Stomach (tissue), 9 donors: ENCODE measurements around the gene MATN4. TPM values are rescaled to one million over a fixed set of nuclear protein-coding genes. Genes with fewer than 3 reads are reported as not detected.

Experiments
- DNase-seq, 2 donors: peaks; one replicate each; pipeline versions ENCODE4 v3.0.0 to v3.0.0-alpha.2; 2013 to 2019
- H3K27ac ChIP-seq, 5 donors: fragments of 200-600 bp in 4 of 5; sonication (generic) in 4 of 5; one replicate each; pipeline ENCODE4 v1.5.1; 2013 to 2019; ENCODE audit warnings: mild to moderate bottlenecking in 1 of 5, moderate library complexity in 1 of 5
- H3K27me3 ChIP-seq, 3 donors: fragments of 200-600 bp; sonication (generic); one replicate each; pipeline ENCODE4 v1.5.1; 2017 to 2019; ENCODE audit warnings: mixed run types in 1 of 3
- H3K36me3 ChIP-seq, 4 donors: fragments of 200-600 bp; sonication (generic); 1 replicate in 3 of 4; 2 replicates in 1 of 4; pipeline ENCODE4 v1.5.1; 2016 to 2019
- H3K4me1 ChIP-seq, 4 donors: fragments of 200-600 bp; sonication (generic); one replicate each; pipeline ENCODE4 v1.5.1; 2016 to 2019
- H3K4me3 ChIP-seq, 4 donors: fragments of 200-600 bp; sonication (generic) in 3 of 4; one replicate each; pipeline ENCODE4 v1.5.1; 2016 to 2019; ENCODE audit warnings: mild to moderate bottlenecking in 1 of 4
- H3K9me3 ChIP-seq, 4 donors: fragments of 200-600 bp; sonication (generic); one replicate each; pipeline ENCODE4 v1.5.1; 2016 to 2019
- EP300 ChIP-seq: sonication (generic); formaldehyde crosslinking; IDR thresholded peaks from one replicate; pipeline ENCODE4 v1.6.1; 2017; ENCODE audit warnings: antibody characterized with exemption
- POLR2A ChIP-seq, 4 donors: fragments of 450-650 bp; IDR thresholded peaks; one replicate each; pipeline ENCODE4 v1.6.1; 2016; ENCODE audit warnings: antibody characterized with exemption in 4 of 4, control low read depth in 2 of 4, mild to moderate bottlenecking in 1 of 4, moderate library complexity in 1 of 4
- POLR2AphosphoS5 ChIP-seq, 3 donors: sonication (generic); formaldehyde crosslinking; IDR thresholded peaks; one replicate each; pipeline ENCODE4 v1.6.1; 2016; ENCODE audit warnings: antibody characterized with exemption in 3 of 3
- WGBS, 5 donors: extraction: QIAGEN DNeasy Blood & Tissue Kit in 3 of 5; methylation state at CpG; one replicate each; pipeline versions ENCODE4 v1.1.5 to v1.1.7; 2013 to 2018; 5-methylcytosine and 5-hydroxymethylcytosine counted together
- intact Hi-C: fragments of 100-400 bp; cut with DNase I; formaldehyde crosslinking; loops from one replicate; pipeline ENCODE4 v1.15.1; 2023; ENCODE audit warnings: low total_unique reads
- polyA plus RNA-seq, 3 donors: library from polyadenylated mRNA; stranded (reverse); fragments of 200-250 nt; gene quantifications; one replicate each; pipeline ENCODE4 v1.2.3, GENCODE V29; 2013
- total RNA-seq, 5 donors: library from RNA; depleted of rRNA; stranded (reverse); fragments of >200 nt; gene quantifications; one replicate each; pipeline versions ENCODE4 v1.1.0 to v1.2.3, GENCODE V29; 2014 to 2016
- TF ChIP-seq, protein P1 (sequence below), 7 experiments: fragments of 450-650 bp in 4 of 7; fragments of 200-600 bp in 3 of 7; sonication (generic) in 3 of 7; IDR thresholded peaks; one replicate each; pipeline ENCODE4 v1.5.1; 2016 to 2019; ENCODE audit warnings: antibody characterized with exemption in 7 of 7, control low read depth in 2 of 7, mild to moderate bottlenecking in 1 of 7
- donor health status: healthy with polysubstance abuse.
- donor health status: Bipolar disorder and iron deficiency.
- donor health status: healthy.

MATN4 gene
- total and polyA plus RNA-seq, 8 donors, result 0.25 to 0.37 (median 0.30) TPM; not detected in 5

DNA sequence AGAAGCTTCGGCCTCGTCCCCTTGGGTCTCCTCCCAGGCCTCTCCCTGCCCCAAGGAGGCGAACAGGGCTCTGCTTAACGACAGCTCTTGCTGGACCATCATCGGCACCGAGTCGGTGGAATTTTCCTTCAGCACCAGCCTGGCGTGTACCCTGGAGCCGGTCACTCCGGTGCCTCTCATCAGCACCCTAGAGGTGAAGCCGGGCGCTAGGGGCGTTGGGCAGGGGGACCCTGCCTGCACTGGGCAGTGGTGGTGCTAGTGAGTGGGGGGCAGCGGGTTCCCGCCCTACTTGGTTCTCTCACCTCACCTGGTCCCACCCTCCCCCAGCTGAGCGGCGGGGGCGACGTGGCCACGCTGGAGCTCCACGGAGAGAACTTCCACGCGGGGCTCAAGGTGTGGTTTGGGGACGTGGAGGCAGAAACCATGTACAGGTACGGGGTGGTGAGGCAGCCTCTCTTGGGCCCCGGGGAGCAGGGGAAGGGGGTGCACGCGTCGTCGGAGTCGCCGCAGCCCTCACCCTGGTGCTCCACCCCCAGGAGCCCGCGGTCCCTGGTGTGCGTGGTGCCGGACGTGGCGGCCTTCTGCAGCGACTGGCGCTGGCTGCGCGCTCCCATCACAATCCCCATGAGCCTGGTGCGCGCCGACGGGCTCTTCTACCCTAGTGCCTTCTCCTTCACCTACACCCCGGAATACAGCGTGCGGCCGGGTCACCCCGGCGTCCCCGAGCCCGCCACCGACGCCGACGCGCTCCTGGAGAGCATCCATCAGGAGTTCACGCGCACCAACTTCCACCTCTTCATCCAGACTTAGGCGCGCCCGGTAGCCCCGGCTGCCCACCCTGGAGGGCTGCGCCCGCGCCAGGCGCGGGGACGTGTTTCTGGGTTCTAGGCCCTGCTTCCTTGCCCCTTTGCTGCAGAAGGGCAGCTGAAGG is 8.3 kb upstream of the MATN4 start:
- peaks cover 4 to 29% (median 18%) of the 10 kb centered on the region in 4 donors for H3K4me1 ChIP-seq
- 18 to 30% (median 24%) methylated on average over 64 to 71 of the region's 71 CpGs for WGBS, 5 donors
- H3K36me3 ChIP-seq, result no peaks in the 10 kb centered on the region
- intact Hi-C loops, result loop anchor here (5.0 kb wide), 2 partner anchors 126 to 456 kb away; no protein-coding TSS in a partner anchor
- no peaks in the 10 kb centered on the region for H3K9me3 ChIP-seq
- TF ChIP-seq POLR2A (IDR thresholded peaks at IDR 0.05) (no peak), EP300 (no peak), POLR2AphosphoS5 (IDR thresholded peaks at IDR 0.05) (no peak)
- TF ChIP-seq, protein P1, sequence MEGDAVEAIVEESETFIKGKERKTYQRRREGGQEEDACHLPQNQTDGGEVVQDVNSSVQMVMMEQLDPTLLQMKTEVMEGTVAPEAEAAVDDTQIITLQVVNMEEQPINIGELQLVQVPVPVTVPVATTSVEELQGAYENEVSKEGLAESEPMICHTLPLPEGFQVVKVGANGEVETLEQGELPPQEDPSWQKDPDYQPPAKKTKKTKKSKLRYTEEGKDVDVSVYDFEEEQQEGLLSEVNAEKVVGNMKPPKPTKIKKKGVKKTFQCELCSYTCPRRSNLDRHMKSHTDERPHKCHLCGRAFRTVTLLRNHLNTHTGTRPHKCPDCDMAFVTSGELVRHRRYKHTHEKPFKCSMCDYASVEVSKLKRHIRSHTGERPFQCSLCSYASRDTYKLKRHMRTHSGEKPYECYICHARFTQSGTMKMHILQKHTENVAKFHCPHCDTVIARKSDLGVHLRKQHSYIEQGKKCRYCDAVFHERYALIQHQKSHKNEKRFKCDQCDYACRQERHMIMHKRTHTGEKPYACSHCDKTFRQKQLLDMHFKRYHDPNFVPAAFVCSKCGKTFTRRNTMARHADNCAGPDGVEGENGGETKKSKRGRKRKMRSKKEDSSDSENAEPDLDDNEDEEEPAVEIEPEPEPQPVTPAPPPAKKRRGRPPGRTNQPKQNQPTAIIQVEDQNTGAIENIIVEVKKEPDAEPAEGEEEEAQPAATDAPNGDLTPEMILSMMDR (IDR thresholded peaks at IDR 0.05), result no peak
- H3K27me3 ChIP-seq, result peaks cover 0 to 68% (median 28%) of the 10 kb centered on the region in 3 donors
- no peak overlapping the region for H3K4me3 ChIP-seq
- no peak overlapping the region for H3K27ac ChIP-seq
- no peak for DNase-seq

DNA sequence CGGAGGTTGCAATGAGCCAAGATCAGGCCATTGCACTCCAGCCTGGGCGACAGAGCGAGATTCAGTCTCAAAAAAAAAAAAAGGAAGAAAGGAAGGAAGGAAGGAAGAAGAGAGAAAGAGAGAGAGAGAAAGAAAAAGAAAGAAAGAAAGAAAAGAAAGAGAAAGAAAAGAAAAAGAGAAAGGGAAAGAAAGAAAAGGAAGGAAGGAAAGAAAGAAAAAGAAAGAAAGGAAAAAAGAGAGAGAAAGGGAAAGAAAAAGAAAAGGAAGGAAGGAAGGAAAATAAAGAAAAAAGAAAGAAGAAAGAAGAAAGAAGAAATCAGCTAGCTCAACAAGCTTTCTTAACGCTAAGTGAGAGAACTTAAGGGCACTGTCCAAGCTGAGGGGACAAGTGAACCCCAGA is 7.6 kb upstream of the MATN4 start:
- no peak for TF ChIP-seq EP300
- no peak for TF ChIP-seq POLR2A (IDR thresholded peaks at IDR 0.05)
- TF ChIP-seq, protein P1 (IDR thresholded peaks at IDR 0.05), result no peak
- TF ChIP-seq POLR2AphosphoS5 (IDR thresholded peaks at IDR 0.05), result no peak
- WGBS, 5 donors, result 85 to 95% (median 95%) methylated on average over 4 of the region's 4 CpGs
- DNase-seq, result no peak
- no peaks in the 10 kb centered on the region for H3K9me3 ChIP-seq
- H3K4me1 ChIP-seq, result peaks cover 4 to 26% (median 19%) of the 10 kb centered on the region in 4 donors
- intact Hi-C loops, result loop anchor here (5.0 kb wide), 2 partner anchors 127 to 457 kb away; no protein-coding TSS in a partner anchor
- H3K4me3 ChIP-seq, result no peak overlapping the region
- H3K36me3 ChIP-seq, result no peaks in the 10 kb centered on the region
- H3K27me3 ChIP-seq, result peaks cover 0 to 72% (median 28%) of the 10 kb centered on the region in 3 donors
- no peak overlapping the region for H3K27ac ChIP-seq

DNA sequence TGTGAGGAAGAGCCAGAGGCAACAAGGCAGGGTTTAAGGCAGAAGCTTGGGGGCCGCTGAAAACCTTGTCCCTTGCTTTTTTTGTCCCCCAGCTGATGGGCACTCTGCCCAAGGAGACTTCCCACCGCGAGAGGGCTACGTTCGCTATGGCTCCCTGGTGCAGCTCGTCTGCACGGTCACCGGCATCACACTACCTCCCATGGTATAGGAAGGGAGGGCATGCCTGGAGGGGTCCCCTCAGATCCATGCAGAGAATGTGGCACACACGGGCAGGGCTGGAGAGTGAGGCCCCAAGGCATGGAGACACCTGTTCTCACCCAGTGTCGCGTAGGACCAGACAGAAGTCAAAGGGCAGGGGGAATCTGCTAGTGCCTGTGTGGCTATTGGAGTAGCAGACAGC is 5.8 kb upstream of the MATN4 start:
- WGBS, 5 donors, result 85 to 93% (median 88%) methylated on average over 8 to 11 of the region's 11 CpGs
- DNase-seq, result no peak
- Histone ChIP-seq H3K27me3 (peaks cover 0 to 80% (median 28%) of the 10 kb centered on the region in 3 donors), H3K9me3 (no peaks in the 10 kb centered on the region), H3K4me1 (peaks cover 0 to 14% (median 11%) of the 10 kb centered on the region in 4 donors), H3K27ac (no peak overlapping the region), H3K4me3 (no peak overlapping the region), H3K36me3 (no peaks in the 10 kb centered on the region)
- intact Hi-C loops, result no loop called here
- TF ChIP-seq, protein P1 (IDR thresholded peaks at IDR 0.05), result no peak

DNA sequence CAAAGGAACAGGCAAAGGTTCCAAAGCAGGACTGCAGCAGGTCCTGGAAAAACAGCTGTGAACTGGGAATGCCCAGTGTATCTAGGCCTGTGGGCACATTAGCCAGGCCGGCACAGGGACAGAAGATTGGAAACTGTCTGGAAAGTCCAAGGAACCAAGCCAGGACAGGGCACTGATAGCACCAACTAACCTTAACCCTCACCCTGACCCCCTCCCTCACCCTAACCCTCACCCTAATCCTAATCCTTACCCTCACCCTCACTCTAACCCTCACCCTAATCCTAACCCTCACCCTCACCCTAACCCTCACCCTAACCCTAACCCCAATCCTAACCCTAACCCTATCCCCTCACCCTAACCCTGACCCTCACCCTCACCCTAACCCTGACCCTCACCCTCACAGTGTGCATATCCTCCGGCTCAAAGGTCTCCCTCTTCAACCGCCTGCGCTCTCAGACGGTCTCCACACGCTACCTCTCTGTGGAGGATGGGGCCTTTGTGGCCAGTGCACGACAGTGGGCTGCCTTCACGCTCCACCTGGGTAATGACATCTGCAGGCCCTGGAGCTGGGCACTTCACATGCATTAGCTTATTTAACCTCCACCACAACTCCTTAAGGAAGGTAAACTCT is 5.1 kb upstream of the MATN4 start:
- Histone ChIP-seq H3K27me3 (peaks cover 0 to 87% (median 30%) of the 10 kb centered on the region in 3 donors), H3K4me3 (no peak overlapping the region), H3K9me3 (no peaks in the 10 kb centered on the region), H3K27ac (no peak overlapping the region), H3K4me1 (peaks cover 0 to 18% (median 12%) of the 10 kb centered on the region in 4 donors), H3K36me3 (no peaks in the 10 kb centered on the region)
- no peak for DNase-seq
- TF ChIP-seq POLR2A (IDR thresholded peaks at IDR 0.05), result no peak
- TF ChIP-seq POLR2AphosphoS5 (IDR thresholded peaks at IDR 0.05), result no peak
- TF ChIP-seq, protein P1 (IDR thresholded peaks at IDR 0.05), result no peak
- no peak for TF ChIP-seq EP300
- intact Hi-C loops, result no loop called here
- WGBS, 5 donors, result 85 to 94% (median 89%) methylated on average over 8 of the region's 8 CpGs
